Measurements from ENCODE around the gene TUBB6. TPM values are rescaled to one million over a fixed set of nuclear protein-coding genes. Genes with fewer than 3 reads are reported as not detected.
A peak's percentile ranks its signal among the peaks of the same experiment; 100 is the strongest.

Gene TUBB6
- total and polyA plus RNA-seq, 2 of the 13 experiments (the other 11 are each of a cell fraction or from before 2014, with no cell fraction given), result 9.9 to 28.6 TPM

GRCh38 chr18:12328179-12328823 lies 20.3 kb downstream of the TUBB6 start:
- no peaks in the 10 kb centered on the region for H3K27me3 ChIP-seq (ENCODE audit: control insufficient read depth in 1 of 2, insufficient read depth in 2 of 2, low read length in 2 of 2)
- no peak overlapping the region for H3K27ac ChIP-seq (ENCODE audit: extremely low read length, insufficient read depth, low read length)
- CTCF ChIA-PET (ENCODE audit: low intra/inter-chr PET ratio, low total read pairs), result interaction anchor here (1.1 to 1.3 kb wide), 2 partner anchors 57 to 332 kb away, joined by 3 to 5 read pairs; no protein-coding TSS in a partner anchor
- no peaks in the 10 kb centered on the region for H3K9me3 ChIP-seq (ENCODE audit: low read length)
- H3K4me2 ChIP-seq (ENCODE audit: low read depth, low read length), result no peak overlapping the region
- in situ Hi-C loops (cut with HindIII; ENCODE audit: extremely low pct_ligation_motif_present, low pct_unique_long_range_greater_than_20kb) (no loop called here), intact Hi-C loops (cut with micrococcal nuclease; ENCODE audit: unreplicated experiment) (loop anchor here (5.0 kb wide), 1 partner anchor 329 kb away; the partner anchor contains the start of gene SPIRE1)
- no peak overlapping the region for H3K9ac ChIP-seq (ENCODE audit: insufficient read depth, low read depth, low read length)
- no peak for FAIRE-seq
- POLR2A ChIA-PET, result interaction anchor here (0.8 to 1.2 kb wide), 2 partner anchors 48 to 49 kb away, joined by 3 to 4 read pairs; partner anchors contain the start of gene AFG3L2
- H3K4me1 ChIP-seq (ENCODE audit: insufficient read depth, low read length), result no peaks in the 10 kb centered on the region; the same call in 1 of the 2 replicates
- ATAC-seq, result peak; percentile 13; the same call in 2 of the 3 replicates
- no peak for DNase-seq (ENCODE audit: low spot score)
- no peak for TF ChIP-seq PRMT3 (CRISPR knock-in tag; IDR thresholded peaks at IDR 0.05; ENCODE audit: borderline replicate concordance, low read depth)
- peak in 1 of 2 experiments; percentile 4; a peak in 1 of 4 replicates for TF ChIP-seq HMGXB4 (CRISPR knock-in tag; IDR thresholded peaks at IDR 0.05; ENCODE audit: borderline replicate concordance in 1 of 2, low read depth in 1 of 2)
- TF ChIP-seq POLR2G (IDR thresholded peaks at IDR 0.05; ENCODE audit: low read depth, low read length), result 0 out of 2 replicates have a peak, but pooled peaks have one; percentile 31
- no peaks in the 10 kb centered on the region for H3K79me2 ChIP-seq (ENCODE audit: insufficient read depth, low read length)
- H2AFZ ChIP-seq (ENCODE audit: low read length), result no peak overlapping the region
- H4K20me1 ChIP-seq (ENCODE audit: insufficient read depth, low read length), result peaks cover 14% of the 10 kb centered on the region; the same call in 1 of the 2 replicates
- BruUV-seq (replicated peaks), result no TSS peak
- H3K36me3 ChIP-seq (replicated peaks in 1 of 2; ENCODE audit: control insufficient read depth in 1 of 2, insufficient read depth in 2 of 2, low read length in 2 of 2), result peaks cover 19 to 47% of the 10 kb centered on the region in 2 experiments; a peak in 4 of 5 replicates
- 100% methylated on average over 4 of the region's 4 CpGs for WGBS (ENCODE audit: low lambda C conversion rate)
- H3K4me3 ChIP-seq (replicated peaks in 1 of 3; ENCODE audit: insufficient read depth in 1 of 3, low read depth in 2 of 3, low read length in 3 of 3), result no peak overlapping the region

All from HepG2 (cell line).